HG03025 (cell line): ENCODE measurements around the gene SCAI.
"Not testable (repeated sequence)": the region's sequence is repeated elsewhere in the genome, so short reads cannot be mapped to it uniquely, and the experiment has no call there.

Experiments used
- ATAC-seq: cut with Tn5 transposase; IDR thresholded peaks from one replicate; pipeline ENCODE4 v1.9.1; 2021; ENCODE audit warnings: mild to moderate bottlenecking, moderate library complexity; ENCODE audit not compliant: unreplicated experiment, low FRiP score

Gene SCAI

GRCh38 chr9:125143377-125144090, at the start of gene SCAI:
Gene SCAI (minus strand): TSS chr9:125143528. CDS start chr9:125143437, 91 bp downstream.
- peak; percentile 96 for ATAC-seq

- no peak for ATAC-seq
Observed at GRCh38 chr9:125190361-125190801, 47.1 kb upstream of the SCAI start.

- peak; percentile 87 for ATAC-seq
Observed at GRCh38 chr9:125189361-125190289, 46.3 kb upstream of the SCAI start, which contains the start of gene PPP6C. Gene PPP6C (minus strand): TSS chr9:125189803. CDS start chr9:125189718, 85 bp downstream.

- ATAC-seq: peak; percentile 26
Observed at GRCh38 chr9:125189011-125189360, 45.7 kb upstream of the SCAI start.

GRCh38 chr9:125183561-125183960, 40.2 kb upstream of the SCAI start:
- ATAC-seq: no peak

GRCh38 chr9:125183054-125183453, 39.7 kb upstream of the SCAI start:
- ATAC-seq: no peak

GRCh38 chr9:125181756-125182155, 38.4 kb upstream of the SCAI start:
- not testable (repeated sequence) for ATAC-seq

GRCh38 chr9:125180876-125181275, 37.5 kb upstream of the SCAI start:
- no peak for ATAC-seq

- not testable (repeated sequence) for ATAC-seq
Observed at GRCh38 chr9:125179776-125180175, 36.4 kb upstream of the SCAI start.

GRCh38 chr9:125177888-125178287, 34.6 kb upstream of the SCAI start:
- ATAC-seq: no peak

GRCh38 chr9:125176636-125177035, 33.3 kb upstream of the SCAI start:
- ATAC-seq: no peak

- ATAC-seq: no peak
Observed at GRCh38 chr9:125172031-125172755, 28.9 kb upstream of the SCAI start.

GRCh38 chr9:125169895-125170294, 26.6 kb upstream of the SCAI start:
- no peak for ATAC-seq

- no peak for ATAC-seq
Observed at GRCh38 chr9:125166762-125167161, 23.4 kb upstream of the SCAI start.

- ATAC-seq: not testable (repeated sequence)
Observed at GRCh38 chr9:125162891-125163290, 19.6 kb upstream of the SCAI start.

- no peak for ATAC-seq
Observed at GRCh38 chr9:125161284-125161918, 18.1 kb upstream of the SCAI start.

GRCh38 chr9:125160750-125161149, 17.4 kb upstream of the SCAI start:
- ATAC-seq: no peak

GRCh38 chr9:125156551-125156950, 13.2 kb upstream of the SCAI start:
- no peak for ATAC-seq

GRCh38 chr9:125153712-125154367, 10.5 kb upstream of the SCAI start:
- no peak for ATAC-seq

- no peak for ATAC-seq
Observed at GRCh38 chr9:125151730-125152129, 8.4 kb upstream of the SCAI start.
